Calu3 (cell line): ENCODE measurements around the gene PLCH2. TPM values are rescaled to one million over a fixed set of nuclear protein-coding genes. Genes with fewer than 3 reads are reported as not detected.

ENCODE experiments used
- BruUV-seq: library from RNA; stranded (reverse); fragments of 400-500 nt; replicated peaks from 2 replicates; lab custom pipeline; 2021; lab: Mats Ljungman, UMichigan
- CTCF ChIA-PET: fragments of 300-600 bp; sonication (Branson Sonifier 250); formaldehyde crosslinking; loops from one replicate; lab custom pipeline; 2022; ENCODE audit warnings: antibody characterized with exemption; lab: Charles Lee
- DNase-seq: peaks from one replicate; pipeline ENCODE4 v3.0.0; 2022
- H3K27ac Mint-ChIP-seq: one replicate; pipeline ENCODE4 v1.8.0; 2022; ENCODE audit warnings: mixed read lengths; ENCODE audit not compliant: unreplicated experiment
- H3K27me3 Mint-ChIP-seq: one replicate; pipeline ENCODE4 v1.8.0; 2022; ENCODE audit warnings: mixed read lengths; ENCODE audit not compliant: unreplicated experiment
- H3K36me3 Mint-ChIP-seq: one replicate; pipeline ENCODE4 v1.8.0; 2022; ENCODE audit warnings: mild to moderate bottlenecking, moderate library complexity, mixed read lengths; ENCODE audit not compliant: insufficient read depth, unreplicated experiment
- H3K4me1 Mint-ChIP-seq: one replicate; pipeline ENCODE4 v1.8.0; 2022; ENCODE audit warnings: mild to moderate bottlenecking, low read depth, mixed read lengths; ENCODE audit not compliant: unreplicated experiment
- H3K4me3 Mint-ChIP-seq: one replicate; pipeline ENCODE4 v1.8.0; 2022; ENCODE audit warnings: mild to moderate bottlenecking, low read depth, moderate library complexity, mixed read lengths; ENCODE audit not compliant: unreplicated experiment
- H3K9me3 Mint-ChIP-seq: one replicate; pipeline ENCODE4 v1.8.0; 2022; ENCODE audit warnings: low read depth, mixed read lengths; ENCODE audit not compliant: unreplicated experiment
- intact Hi-C: fragments of 100-400 bp; cut with micrococcal nuclease; formaldehyde crosslinking; loops from one replicate; pipeline ENCODE4 v1.10.0; 2022; ENCODE audit not compliant: unreplicated experiment
- total RNA-seq: library from RNA; stranded (reverse); gene quantifications from 2 replicates; pipeline ENCODE4 v1.2.3, GENCODE V29; 2022
- TF ChIP-seq, protein P1 (sequence below): fragments of 200-600 bp; IDR thresholded peaks from one replicate; pipeline ENCODE4 v1.8.0; 2022; ENCODE audit warnings: antibody characterized with exemption; ENCODE audit not compliant: unreplicated experiment

Gene PLCH2
- total RNA-seq, 1 experiment from 2014 or later: 3.1 TPM

DNA sequence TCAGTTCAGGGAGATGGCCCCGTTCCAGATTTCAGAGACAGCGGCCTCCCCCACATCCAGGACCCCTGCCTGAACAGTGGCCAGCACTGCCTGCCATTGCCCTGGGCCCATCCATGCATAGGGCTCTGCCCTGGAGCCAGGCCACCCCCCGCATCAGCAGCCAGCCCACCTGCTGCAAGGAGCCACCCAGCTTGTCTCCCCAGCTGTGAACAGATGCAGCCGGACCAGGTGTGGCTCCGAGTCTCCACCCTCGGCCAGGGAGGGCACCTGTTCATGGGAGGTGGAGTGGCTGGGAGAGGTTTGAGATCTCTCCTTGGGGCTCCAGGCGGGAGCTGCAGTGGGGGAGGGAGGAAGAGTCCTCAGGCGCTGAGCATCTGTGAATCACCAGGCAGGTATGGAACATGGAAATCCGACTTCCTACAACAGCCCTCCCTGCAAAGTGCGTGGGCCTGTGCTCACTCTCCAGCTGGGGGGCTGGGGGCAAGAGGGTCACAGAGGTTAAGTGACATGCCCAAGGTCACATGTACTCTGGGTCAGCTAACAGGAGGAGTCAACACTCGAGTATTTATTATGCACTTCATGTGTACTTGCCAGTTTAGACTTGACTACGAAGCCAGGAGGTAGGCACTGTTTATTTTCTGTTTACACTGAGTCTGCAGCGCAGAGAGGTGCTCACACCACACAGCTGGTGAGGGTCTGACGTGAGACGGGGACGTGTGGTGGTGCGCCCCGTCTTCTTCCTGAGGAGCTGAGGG, 58.8 kb downstream of the PLCH2 start:
- Mint-ChIP-seq H3K4me1 (peaks cover 8% of the 10 kb centered on the region), H3K27me3 (peaks cover 12% of the 10 kb centered on the region), H3K27ac (no peak overlapping the region), H3K9me3 (no peaks in the 10 kb centered on the region), H3K36me3 (no peaks in the 10 kb centered on the region), H3K4me3 (no peak overlapping the region)
- CTCF ChIA-PET: interaction anchor here (1.0 to 1.8 kb wide), 2 partner anchors 9 to 14 kb away, joined by 5 to 8 read pairs; partner anchors contain the start of gene PANK4
- BruUV-seq: no TSS peak
- TF ChIP-seq, protein P1, sequence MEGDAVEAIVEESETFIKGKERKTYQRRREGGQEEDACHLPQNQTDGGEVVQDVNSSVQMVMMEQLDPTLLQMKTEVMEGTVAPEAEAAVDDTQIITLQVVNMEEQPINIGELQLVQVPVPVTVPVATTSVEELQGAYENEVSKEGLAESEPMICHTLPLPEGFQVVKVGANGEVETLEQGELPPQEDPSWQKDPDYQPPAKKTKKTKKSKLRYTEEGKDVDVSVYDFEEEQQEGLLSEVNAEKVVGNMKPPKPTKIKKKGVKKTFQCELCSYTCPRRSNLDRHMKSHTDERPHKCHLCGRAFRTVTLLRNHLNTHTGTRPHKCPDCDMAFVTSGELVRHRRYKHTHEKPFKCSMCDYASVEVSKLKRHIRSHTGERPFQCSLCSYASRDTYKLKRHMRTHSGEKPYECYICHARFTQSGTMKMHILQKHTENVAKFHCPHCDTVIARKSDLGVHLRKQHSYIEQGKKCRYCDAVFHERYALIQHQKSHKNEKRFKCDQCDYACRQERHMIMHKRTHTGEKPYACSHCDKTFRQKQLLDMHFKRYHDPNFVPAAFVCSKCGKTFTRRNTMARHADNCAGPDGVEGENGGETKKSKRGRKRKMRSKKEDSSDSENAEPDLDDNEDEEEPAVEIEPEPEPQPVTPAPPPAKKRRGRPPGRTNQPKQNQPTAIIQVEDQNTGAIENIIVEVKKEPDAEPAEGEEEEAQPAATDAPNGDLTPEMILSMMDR: no peak
- intact Hi-C loops: no loop called here
- peak; percentile 40 for DNase-seq

DNA sequence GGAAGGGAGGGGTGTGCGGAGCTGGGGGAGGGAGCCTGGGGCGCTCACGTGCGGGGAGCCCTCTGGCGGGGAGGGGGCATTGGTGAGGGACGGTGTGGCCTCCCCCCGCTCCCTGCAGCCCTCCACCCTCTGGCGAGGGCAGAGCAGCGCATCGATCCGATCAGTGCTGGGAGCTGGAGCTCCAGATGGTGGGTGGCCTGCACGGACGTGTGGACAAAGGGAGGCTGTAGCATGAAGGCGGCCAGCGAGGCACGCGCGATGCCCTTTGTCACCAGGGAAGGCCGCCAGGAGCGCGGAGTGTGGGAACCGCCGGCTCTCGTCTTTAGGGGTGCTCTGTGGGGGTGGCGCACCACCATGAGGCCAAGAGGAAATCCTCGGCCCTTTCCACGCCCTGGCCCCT, 59.4 kb downstream of the PLCH2 start:
- Mint-ChIP-seq H3K4me1 (peaks cover 8% of the 10 kb centered on the region), H3K27me3 (peaks cover 11% of the 10 kb centered on the region), H3K9me3 (no peaks in the 10 kb centered on the region), H3K4me3 (no peak overlapping the region), H3K36me3 (no peaks in the 10 kb centered on the region), H3K27ac (no peak overlapping the region)
- TF ChIP-seq, protein P1: no peak
- CTCF ChIA-PET: interaction anchor here (1.0 to 1.8 kb wide), 2 partner anchors 9 to 13 kb away, joined by 5 to 8 read pairs; partner anchors contain the start of gene PANK4
- BruUV-seq: no TSS peak
- intact Hi-C loops: no loop called here
- DNase-seq: no peak

DNA sequence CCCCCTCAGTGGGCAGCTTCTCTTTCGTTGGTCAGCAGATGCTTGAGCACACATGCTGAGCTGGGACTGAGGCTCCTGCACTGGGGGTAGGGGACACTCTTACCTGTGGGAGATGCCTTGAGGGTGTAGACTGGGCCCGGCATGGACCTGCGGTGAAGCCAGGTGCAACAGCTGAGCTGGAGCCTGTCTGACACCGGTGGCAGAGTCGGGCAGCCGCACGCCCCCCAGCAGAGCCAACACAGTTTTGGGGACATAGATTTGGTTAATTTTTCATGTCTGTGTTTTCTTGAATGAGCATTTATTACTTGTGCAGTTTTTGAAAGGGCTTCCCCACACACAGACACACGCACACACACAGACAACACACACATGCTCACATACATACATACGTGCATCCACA, 59.9 kb downstream of the PLCH2 start:
- CTCF ChIA-PET: interaction anchor here (1.8 kb wide), 1 partner anchor 10 kb away, joined by 8 read pairs; the partner anchor contains the start of gene PANK4
- Mint-ChIP-seq H3K4me3 (no peak overlapping the region), H3K4me1 (peaks cover 8% of the 10 kb centered on the region), H3K27ac (no peak overlapping the region), H3K27me3 (peaks cover 6% of the 10 kb centered on the region), H3K9me3 (no peaks in the 10 kb centered on the region), H3K36me3 (no peaks in the 10 kb centered on the region)
- no peak for DNase-seq
- intact Hi-C loops: no loop called here
- BruUV-seq: no TSS peak
- TF ChIP-seq, protein P1: no peak

DNA sequence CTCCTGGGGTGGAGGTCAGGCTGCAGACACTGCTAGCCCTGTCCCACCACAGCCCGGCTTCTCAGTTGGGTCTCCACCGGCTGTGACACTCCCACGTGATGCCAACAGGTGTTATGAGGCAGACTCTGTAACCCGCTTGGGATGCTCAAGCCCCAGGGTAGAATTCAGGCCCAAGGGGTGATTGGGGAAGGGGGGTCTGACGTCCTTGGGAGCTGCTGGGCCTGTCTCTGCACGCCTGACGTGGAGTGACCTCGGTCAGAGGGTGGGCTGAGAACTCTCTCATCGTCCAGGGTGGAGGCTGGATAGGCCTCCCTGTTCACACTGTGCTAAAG, 61.7 kb downstream of the PLCH2 start:
- CTCF ChIA-PET: no interaction called here
- H3K27ac Mint-ChIP-seq: no peak overlapping the region
- no peaks in the 10 kb centered on the region for H3K9me3 Mint-ChIP-seq
- peaks cover 8% of the 10 kb centered on the region for H3K4me1 Mint-ChIP-seq
- intact Hi-C loops: no loop called here
- TF ChIP-seq, protein P1: no peak
- H3K4me3 Mint-ChIP-seq: no peak overlapping the region
- H3K36me3 Mint-ChIP-seq: no peaks in the 10 kb centered on the region
- no peak for DNase-seq
- no peaks in the 10 kb centered on the region for H3K27me3 Mint-ChIP-seq
- no TSS peak for BruUV-seq
